ENCODE measurements around the gene RNF217.
A peak's percentile ranks its signal among the peaks of the same experiment; 100 is the strongest.

RNF217 gene

DNA sequence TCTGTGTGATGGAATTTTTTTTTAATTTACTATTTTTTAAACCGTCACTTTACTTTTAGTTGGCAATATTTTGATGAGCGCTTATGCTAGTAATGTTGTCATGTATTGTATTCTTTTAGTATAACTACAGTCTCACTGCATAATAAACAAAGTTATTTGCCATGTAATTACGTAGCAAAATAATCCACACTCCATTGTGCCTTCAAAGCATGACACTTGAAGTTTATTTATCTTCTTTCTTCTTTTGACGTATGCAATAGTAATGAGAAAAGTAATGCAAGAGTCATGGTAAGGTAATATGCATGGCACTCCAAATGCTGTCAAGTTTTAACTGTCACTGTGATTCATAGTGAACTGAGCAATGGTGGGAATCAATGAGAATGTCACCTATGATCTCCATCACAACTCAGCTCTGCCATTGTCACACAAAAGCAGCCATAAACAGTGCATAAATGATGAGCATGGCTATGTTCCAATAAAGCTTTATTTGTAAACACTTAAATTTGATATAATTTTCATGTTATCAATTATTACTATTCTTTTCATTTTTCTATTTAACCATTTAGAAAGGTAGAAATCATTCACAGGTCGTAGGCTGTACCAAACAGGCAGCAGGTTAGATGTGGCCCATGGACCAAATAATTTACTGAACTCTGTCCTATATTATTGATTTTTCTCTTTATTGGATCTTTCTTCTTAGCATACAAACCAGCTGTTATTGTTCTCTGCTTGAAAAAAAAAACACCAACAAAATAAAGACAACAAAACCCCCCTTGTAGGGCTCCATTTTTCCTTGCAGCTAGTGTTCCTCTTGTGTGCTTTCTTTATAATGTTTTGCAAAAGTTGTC is 27.1 kb downstream of the RNF217 start:
- no peak for DNase-seq (ENCODE audit: low spot score)

DNA sequence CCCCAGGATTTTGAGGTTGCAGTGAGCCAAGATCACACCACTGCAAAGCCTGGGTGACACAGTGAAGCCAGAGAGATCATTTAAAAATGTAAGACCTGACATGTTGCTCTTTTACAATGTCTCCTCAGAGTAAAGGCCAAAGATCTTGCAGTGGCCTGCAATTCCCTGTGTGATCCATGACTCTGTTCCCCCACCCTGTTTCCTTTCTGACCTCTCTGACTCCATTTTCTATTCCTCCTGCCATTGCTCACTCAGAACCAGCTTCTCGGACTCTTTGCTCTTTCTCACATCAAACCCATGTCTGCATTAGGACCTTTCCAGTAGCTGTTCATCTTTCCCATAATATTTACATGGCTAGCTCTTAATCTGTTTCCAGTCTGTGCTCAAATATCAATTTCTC is 28.8 kb downstream of the RNF217 start:
- no peak for DNase-seq (ENCODE audit: low spot score)

DNA sequence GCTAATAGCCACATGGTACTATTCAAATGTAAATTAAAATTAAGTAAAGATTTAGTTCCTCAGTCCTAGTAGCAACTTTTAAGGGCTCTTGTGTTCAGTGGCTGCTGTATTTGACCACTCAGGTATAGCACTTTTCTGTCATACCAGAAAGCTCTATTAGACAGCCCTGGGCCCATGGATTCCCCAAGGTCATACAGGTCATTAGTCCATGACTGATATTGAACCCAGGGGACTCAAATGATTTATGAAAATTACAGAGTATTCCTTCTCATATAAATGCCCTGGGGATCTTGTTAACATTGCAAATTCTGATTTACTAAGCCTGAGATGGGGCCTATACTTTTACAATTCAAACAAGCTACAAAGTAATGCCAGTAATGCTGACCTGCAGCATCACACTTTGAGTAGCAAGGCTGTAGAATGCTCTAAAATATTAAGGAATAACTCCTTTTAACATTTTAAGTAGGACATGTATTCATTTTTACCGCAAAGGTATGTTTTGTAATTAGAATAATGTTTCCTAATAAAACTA is 29.6 kb downstream of the RNF217 start:
- no peak for DNase-seq (ENCODE audit: low spot score)

DNA sequence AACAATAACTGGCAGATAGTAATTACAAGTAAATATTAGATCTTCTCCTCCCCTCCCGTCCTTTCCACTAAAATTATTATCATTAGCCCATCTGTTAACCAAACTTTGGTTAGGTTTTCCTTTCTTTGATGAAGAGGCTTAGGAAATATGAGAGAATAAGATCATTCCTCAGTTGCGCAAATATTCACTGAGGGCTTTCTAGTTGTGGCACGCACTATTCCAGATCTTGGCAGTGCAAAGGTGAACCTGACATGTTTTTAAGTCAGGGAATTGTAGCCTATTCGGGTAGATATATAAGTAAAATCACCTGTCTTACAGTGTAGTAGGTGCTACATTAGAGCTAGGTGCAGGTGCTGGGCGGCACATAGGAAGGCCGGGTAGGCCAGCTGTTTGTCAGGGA is 31.1 kb downstream of the RNF217 start:
- no peak for DNase-seq (ENCODE audit: low spot score)

DNA sequence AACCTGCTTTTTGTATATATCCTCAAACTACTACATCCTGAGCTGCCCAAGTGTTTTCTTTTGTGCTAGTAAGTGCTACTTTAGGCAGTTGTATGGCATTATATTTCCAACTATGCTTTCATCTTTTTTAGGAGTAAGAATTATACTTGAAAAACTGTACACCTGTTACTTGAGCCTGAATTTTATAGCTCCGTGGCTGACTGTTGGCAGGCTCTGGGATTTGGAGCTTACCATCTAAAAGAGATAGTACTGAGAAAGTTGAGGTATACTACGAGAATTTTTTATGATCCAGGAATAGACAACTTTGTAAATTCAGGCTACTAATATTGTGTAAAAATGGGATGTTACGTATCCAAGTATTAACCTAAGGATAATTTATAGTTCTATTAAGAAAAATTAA is 32.4 kb downstream of the RNF217 start:
- DNase-seq (ENCODE audit: low spot score) = no peak

DNA sequence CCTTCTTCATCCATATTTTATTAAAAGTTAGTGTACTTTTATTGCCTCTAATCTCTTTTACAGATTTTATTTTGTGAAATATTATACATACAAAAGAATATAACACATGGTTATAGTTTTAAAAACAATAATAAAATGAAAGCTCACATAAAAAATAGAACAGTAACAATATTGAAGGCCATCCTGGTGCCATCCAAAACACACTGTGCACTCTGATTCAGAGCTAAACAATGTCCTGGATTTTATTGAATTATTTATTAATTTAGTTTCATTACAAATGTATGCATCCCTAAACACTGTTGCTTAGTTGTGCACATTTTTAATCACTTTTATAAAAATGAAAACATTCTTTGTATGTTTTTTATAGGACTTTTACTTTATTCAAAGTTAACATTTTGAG is 32.9 kb downstream of the RNF217 start:
- DNase-seq (ENCODE audit: low spot score) = no peak

DNA sequence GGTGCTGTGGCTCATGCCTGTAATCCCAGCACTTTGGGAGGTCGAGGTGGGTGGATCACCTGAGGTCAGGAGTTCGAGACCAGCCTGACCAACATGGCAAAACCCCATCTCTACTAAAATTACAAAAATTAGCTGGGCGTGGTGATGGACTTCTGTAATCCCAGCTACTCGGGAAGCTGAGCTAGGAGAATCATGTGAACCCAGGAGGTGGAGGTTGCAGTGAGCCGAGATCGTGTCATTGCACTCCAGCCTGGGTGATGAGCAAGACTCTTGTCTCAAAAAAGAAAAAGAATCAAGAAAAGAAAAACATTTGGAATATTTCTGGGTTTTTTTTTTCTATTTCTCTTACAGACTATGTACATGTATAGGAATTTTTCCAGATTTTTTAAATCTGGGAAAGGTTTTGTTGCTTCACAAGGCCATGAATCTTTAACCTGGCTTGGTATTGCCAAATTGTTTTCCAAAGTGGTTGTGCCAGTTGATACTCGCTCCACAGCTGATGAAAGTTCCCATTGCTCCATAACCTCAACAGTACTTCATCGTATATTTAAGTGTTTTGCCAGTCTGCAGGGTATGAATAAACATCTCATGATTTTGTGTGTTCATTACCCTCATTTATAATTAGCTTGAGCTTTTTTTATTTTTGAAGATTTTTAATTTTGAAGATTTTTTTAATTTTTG is 33.5 kb downstream of the RNF217 start:
- no peak for DNase-seq (ENCODE audit: low spot score)

DNA sequence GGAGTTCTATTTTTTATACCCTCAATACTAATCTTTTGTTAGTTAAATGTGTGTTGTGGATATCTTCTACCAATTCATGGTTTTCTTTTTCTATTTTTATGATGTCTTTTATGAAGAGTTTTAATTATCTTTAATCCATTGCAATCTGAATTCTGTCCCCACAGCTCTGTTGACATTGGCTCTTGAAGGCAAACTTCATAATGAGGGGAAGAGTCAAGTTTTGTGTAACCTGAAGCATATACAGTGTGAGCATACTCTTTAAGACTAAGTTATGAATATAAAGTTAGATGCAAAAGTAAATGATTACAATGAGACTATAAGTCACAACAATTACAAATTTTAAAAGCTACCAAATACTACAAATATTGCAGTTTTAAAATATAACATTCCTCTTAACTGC is 34.2 kb downstream of the RNF217 start:
- DNase-seq (ENCODE audit: low spot score) = no peak

DNA sequence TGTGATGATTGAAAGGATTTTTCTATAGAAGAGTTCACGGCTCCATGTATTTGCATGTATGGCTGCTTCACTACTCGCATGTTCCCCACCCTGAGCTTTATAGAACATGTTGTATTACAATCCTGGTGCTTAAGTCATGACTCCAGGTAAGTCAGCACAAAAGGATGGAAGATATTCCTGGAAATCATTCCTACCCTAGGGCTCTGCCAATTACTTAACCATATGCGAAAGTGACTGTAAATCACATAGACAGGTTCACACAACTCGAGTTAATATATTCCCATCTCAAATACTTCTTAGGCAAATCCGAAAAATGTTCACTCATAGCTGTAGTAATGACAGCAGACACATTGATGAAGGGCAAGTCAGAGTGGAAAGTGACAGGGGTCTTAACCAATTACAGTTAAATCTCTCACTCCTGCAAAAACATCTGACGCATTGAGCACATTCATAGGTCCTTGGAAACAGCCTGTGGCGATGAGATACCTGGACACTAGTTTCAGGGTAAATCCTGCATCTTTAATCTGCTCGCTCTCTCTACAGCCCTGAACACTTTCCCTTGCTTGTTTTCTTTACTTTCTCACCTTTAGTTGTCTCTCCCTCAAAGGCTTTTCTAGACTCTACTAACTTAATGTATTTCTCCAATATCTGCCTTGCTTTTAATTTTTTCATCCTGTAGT is 35.1 kb downstream of the RNF217 start:
- no peak for DNase-seq (ENCODE audit: low spot score)

DNA sequence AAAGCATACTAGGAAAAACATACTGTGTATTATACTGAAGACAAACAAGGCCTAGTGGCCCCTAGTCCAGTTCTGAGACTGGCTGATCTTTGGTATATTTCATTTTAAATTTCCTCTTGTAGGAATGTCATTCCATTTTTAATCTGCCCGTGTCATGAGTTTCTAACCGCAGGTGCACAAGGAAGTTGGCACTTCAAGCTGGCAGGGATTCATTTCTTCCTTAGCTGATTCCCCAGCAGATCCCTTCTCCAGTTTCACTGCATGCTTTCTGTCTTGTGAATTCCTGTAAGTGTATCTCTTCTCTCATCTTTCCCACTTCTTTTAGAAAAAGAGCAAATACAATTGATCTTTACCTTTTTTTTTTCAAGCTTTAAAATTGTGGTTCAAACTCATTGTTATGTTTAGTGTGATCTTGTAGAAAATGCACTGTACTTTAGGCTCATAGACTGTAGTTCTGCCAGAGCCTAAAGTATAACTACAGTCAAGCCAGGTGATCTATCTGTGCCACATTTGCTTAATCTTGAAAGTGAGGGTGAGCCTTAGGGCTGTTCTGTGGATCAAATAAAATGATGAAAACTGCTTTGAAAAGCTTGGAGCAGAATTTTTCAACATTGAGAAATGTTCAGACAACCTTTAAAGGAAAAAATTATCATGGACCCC is 37.0 kb downstream of the RNF217 start:
- DNase-seq (ENCODE audit: low spot score) = peak; percentile 78

DNA sequence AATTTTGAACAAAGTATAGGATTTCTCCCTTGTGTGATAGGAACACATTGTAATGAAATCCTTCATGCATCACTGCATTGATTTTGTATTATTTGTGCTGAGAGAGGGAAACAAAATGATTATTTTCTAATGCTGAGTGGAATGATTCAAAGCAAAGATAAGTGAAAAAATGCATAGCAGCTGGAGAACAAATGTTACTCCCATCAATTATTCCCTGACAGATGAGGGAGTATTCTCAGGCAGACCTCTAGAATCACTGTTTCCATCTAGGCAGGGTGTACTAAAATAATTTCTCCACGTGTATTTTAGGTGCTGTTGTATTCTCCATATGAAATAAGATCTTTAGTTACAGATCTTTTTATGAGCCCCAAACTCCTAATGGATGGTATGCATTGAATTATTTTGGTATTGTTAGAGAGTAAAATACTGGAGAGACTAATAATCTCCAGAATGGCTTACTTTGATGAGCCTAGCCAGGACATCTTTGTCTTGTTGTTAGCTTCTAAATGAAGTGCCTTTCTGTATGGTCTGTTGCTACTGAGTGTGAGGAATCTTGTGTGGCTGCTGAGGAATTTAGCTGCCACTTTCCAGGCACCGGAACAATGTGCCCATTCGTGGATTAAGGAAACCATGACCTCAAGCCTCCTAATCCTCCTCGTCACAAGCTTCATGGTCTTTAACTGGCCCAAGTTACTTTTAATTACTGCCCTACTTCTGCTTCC is 39.6 kb downstream of the RNF217 start:
- no peak for DNase-seq (ENCODE audit: low spot score)

DNA sequence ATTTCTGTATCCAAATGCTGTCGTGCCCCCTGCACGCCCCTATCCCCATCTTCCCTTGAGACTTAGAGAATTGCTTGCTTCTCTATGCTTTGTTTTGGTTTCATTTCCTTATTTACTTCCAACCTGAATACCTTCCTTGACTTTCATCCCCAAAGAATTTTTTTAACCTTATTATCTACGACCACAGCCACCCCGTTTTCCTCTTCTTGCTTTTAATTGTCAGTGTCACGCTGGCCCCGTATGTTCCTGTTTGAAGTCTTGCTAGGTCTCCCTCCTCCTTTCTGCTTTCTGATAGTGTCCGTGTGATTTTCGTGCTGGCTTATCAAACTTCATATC is 40.1 kb downstream of the RNF217 start:
- DNase-seq (ENCODE audit: low spot score) = no peak

DNA sequence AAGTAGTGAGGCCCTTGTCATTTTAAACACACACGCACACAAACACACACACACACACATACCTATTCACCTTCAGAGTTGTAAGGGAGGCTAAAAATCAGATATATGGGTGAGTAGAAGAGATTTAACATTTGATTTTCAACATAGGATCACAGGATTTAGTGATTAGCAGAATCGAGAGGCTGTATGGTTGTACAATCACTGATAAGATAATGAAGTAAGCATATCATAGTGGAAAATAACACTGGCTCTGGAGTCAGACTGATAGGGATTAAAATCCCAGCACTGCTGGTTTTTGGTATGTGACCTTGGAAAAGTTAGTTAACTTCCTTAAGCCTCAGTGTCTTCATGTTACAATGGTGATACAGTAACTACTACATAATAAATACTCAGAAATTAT is 40.8 kb downstream of the RNF217 start:
- no peak for DNase-seq (ENCODE audit: low spot score)

DNA sequence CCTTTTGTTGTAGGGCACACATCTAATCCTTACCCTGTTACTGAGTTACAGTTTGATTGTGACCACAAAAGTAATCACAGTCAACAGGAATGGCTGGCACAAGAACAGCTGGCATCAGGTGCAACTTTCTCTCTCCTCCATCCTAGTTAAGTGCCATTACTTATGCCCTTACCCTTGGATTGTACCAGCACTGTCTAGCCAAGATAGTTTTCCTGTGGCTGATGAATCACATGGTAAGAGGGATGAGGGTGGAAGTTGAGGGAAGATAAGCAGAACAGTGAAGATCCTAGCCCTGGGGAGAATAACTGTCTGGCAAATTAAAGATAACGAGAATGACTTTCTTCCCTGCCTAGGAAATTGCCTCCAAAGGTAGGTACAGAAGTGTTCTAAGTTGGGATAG is 42.0 kb downstream of the RNF217 start:
- DNase-seq (ENCODE audit: low spot score) = no peak

DNA sequence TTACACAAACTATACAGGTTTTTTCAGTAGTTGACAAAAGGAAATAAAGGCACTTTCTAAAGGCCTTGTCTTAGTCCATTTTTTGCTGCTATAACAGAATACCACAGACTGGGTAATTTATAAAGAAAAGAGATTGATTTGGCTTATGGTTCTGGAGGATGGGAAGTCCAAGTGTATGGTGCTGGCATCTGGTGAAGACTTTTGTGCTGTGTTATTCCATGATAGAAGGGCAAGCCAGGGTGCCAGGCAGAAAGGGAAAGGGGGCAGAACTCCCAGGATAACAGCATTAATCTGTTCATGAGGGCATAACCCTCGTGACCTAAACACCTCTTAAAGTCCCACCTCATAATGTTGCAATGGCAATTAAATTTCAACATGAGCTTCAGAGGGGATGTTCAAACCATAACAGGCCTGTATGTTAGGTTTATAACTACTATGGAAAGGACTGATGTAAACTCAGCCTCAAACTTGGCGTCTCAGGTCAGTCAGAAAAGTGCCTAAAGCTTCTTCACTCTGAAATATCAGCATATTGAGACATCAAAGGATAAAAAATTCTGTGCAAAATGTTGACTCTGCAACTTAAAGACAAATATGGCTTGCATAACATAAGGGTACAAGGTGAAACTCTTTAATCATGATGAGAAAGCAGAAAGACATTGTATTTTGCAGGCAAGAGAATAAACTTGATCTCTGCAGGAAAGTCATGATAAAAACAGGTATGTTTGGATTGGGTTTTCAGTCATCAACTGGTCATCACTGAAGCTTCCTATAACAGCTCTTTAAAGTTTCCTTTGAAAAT is 42.8 kb downstream of the RNF217 start:
- DNase-seq (ENCODE audit: low spot score) = no peak

DNA sequence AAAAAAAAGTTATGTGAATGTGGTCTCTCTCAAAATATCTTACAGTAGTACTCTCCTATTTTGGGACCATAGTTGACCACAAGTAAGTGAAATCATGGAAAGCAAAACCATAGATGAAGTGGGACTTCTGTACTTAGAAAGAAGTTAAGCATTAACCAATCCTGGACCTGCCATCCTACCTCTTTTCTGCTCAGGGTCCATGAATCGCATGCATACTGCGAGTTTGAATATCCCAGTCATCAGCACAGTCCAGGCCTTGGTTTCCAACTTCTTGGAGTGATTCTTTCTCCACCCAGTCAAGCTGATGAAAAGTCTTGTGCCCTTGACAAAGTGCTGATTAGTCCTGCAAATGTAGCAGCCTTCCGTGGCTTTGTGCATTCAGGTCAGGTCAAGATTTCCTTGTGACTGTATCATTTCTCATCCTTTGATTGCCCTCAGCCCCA is 46.0 kb downstream of the RNF217 start:
- DNase-seq (ENCODE audit: low spot score) = no peak

DNA sequence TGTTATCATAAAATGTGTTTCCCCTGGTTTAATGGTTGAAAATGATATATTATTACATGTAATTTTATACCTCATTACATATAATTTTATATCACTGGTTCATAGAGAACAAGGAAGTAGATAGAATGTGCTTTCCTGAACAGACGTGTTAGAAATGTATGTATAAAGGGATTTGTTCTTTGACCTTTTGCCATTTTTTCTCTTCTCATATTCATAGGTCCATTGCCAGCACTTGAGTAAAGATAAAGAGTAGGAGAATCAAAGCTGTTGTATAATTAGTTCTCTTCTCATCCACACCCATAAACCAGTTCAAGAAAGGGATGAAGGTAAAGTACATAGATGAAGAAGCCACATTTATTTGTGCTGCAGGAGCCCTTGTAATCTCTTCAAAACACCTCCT is 46.7 kb downstream of the RNF217 start:
- DNase-seq (ENCODE audit: low spot score) = no peak

DNA sequence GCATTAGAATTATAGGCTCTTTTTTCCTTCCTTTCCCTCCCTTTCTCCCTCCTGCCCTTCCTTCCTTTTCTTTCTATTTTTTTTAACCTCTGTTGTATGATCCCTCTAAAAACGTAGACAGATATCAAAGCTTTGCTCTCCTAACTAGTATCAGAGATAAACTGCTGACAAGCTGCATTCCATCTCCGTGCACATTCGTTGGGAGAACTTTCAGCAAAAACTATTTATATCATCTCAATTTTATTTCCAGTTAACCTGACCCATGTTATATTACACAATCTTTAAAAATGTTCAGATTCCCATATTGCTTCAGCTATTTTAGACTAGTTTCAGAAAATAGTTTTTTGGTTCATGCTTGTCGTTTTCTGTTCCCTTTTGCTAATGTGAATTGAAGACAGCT is 47.3 kb downstream of the RNF217 start:
- no peak for DNase-seq (ENCODE audit: low spot score)

DNA sequence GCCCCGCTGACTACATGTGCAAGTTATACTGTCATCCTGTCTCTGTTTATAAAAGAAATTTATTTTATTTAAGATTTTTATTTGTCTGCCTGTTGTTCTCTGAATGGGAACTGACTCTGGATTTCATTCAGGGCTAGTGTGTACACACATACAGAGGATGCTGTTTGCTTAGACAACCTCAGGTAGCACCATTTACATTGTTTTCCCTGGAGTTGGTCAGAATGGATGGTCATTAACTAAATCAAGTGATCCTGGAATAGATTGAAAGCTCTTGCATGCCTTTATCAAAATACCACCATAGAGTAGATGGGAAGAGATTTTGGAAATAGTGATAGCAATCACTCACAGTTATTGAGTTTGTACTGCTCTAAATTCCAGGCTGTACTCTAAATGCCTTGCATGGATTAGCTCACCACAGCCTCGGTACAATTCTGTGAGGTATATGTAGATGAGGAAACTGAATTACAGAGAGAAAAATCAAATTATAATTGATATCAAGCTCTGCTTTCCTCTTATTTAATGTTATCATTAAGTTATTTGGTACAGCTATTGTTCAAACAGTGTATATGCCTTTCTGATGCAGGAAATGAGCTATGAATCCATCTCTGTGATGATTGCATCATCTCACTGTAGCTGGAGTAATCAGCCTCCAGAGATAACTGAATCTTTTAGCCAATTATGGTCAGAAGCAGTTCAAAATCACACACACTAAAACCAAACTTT is 51.9 kb downstream of the RNF217 start:
- DNase-seq (ENCODE audit: low spot score) = no peak

DNA sequence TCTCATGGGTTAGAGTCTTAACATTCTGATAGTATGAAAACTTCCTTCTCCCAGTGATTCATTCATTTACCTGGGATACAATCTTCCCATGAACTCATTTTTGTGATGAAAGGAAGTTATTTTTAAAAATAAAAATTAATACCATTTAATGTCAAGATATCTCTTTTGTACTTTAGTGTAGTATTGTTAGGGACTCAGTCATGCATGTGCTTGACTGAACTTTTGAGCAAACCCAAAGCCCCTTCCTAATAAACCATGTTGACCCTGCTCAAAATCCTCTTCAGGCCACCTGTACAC is 52.4 kb downstream of the RNF217 start:
- DNase-seq (ENCODE audit: low spot score) = no peak

Data from cerebellar cortex (tissue), 1 donor.